ENCODE results near the gene C1orf52.

DNA sequence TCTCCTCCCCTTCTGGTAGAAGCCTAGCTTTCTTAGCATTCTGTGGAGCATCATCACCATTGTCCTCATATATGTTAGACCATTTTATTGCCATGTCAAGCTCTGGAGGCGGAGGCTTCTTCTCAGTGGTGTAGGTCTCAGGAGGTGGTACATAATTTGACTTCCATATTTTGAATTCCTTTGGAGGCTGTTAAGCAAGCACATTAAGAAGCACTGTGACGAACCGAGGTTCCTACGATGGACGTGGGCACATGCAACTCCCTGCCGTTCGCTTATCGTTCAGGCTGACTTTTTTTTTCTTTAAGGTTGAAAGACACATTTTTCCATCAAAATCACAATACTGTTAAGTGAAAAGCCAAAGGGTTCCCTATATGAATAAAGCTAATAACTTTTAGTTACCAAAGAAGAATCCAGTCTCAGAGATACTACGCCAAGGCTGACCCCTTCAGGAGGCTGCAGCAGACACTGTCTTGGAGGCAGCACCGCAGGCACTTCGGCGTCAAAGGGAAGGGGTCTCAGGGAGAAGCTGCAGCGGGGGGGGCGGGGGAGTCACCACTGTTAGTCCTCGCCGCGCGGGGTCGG lies 835 bp downstream of the C1orf52 start:
- no peak for TF ChIP-seq CTCF (IDR thresholded peaks at IDR 0.05 in 4 of 5, conservative IDR thresholded peaks at IDR 0.05 in 1 of 5)
- no peak for TF ChIP-seq POLR2A (IDR thresholded peaks at IDR 0.05)
